ENCODE measurements around the gene ALG2. TPM values are rescaled to one million over a fixed set of nuclear protein-coding genes. Genes with fewer than 3 reads are reported as not detected.
A peak's percentile ranks its signal among the peaks of the same experiment; 100 is the strongest.

Gene ALG2
- total and polyA plus RNA-seq, 2 of the 13 experiments (the other 11 are each of a cell fraction or from before 2014, with no cell fraction given): 46.2 to 49.0 TPM

- TF ChIP-seq ZNF512B (CRISPR knock-in tag; IDR thresholded peaks at IDR 0.05; ENCODE audit: borderline replicate concordance) (0 out of 2 replicates have a peak, but pooled peaks have one; percentile 63), ZNF562 (CRISPR knock-in tag; IDR thresholded peaks at IDR 0.05; ENCODE audit: borderline replicate concordance) (no peak), ZNF616 (CRISPR knock-in tag; IDR thresholded peaks at IDR 0.05; ENCODE audit: low read depth) (no peak; the same call in 1 of the 2 replicates), ATF7 (IDR thresholded peaks at IDR 0.05) (no peak), ATF7 (CRISPR knock-in tag; IDR thresholded peaks at IDR 0.05) (no peak), ZNF646 (CRISPR knock-in tag; IDR thresholded peaks at IDR 0.05) (peak; percentile 14; the same call in 1 of the 2 replicates), ISL2 (CRISPR knock-in tag; IDR thresholded peaks at IDR 0.05) (peak; percentile 8; the same call in 1 of the 2 replicates), ZNF672 (CRISPR knock-in tag; IDR thresholded peaks at IDR 0.05) (no peak), GABPA (IDR thresholded peaks at IDR 0.05; ENCODE audit: low read depth, low read length) (no peak), GABPA (CRISPR knock-in tag; IDR thresholded peaks at IDR 0.05; ENCODE audit: low read depth) (peak; percentile 53; the same call in 1 of the 2 replicates), SP4 (CRISPR knock-in tag; IDR thresholded peaks at IDR 0.05) (peak; percentile 66; the same call in 1 of the 2 replicates), ZSCAN20 (CRISPR knock-in tag; IDR thresholded peaks at IDR 0.05; ENCODE audit: borderline replicate concordance) (peak; percentile 35; the same call in 1 of the 2 replicates), AFF4 (CRISPR knock-in tag; IDR thresholded peaks at IDR 0.05) (no peak)
Measured at GRCh38 chr9:99221621-99222415, at the start of gene ALG2, which contains the start of gene SEC61B (continued).

Measured in HepG2 (cell line).